ENCODE results near the gene TKFC.

Gene TKFC

GRCh38 chr11:61378713-61379313 lies 45.8 kb downstream of the TKFC start:
- TF ChIP-seq MAX (IDR thresholded peaks at IDR 0.05) (no peak), TAF1 (IDR thresholded peaks at IDR 0.05; ENCODE audit: low read depth) (no peak), EGR1 (IDR thresholded peaks at IDR 0.05) (no peak), ZBTB7A (IDR thresholded peaks at IDR 0.05; ENCODE audit: low read depth) (no peak), CREB1 (IDR thresholded peaks at IDR 0.05; ENCODE audit: low read depth) (no peak), YY1 (IDR thresholded peaks at IDR 0.05; ENCODE audit: low read depth) (no peak), TCF12 (IDR thresholded peaks at IDR 0.05; ENCODE audit: low read depth) (no peak), RAD21 (IDR thresholded peaks at IDR 0.05; ENCODE audit: low read depth) (no peak), TEAD4 (IDR thresholded peaks at IDR 0.05) (no peak), EP300 (IDR thresholded peaks at IDR 0.05; ENCODE audit: borderline replicate concordance) (no peak), CEBPB (IDR thresholded peaks at IDR 0.05) (no peak), USF1 (IDR thresholded peaks at IDR 0.05) (no peak), NFIC (IDR thresholded peaks at IDR 0.05) (no peak), FOXM1 (IDR thresholded peaks at IDR 0.05; ENCODE audit: borderline replicate concordance, low read depth) (no peak)
- TF ChIP-seq, protein P1, sequence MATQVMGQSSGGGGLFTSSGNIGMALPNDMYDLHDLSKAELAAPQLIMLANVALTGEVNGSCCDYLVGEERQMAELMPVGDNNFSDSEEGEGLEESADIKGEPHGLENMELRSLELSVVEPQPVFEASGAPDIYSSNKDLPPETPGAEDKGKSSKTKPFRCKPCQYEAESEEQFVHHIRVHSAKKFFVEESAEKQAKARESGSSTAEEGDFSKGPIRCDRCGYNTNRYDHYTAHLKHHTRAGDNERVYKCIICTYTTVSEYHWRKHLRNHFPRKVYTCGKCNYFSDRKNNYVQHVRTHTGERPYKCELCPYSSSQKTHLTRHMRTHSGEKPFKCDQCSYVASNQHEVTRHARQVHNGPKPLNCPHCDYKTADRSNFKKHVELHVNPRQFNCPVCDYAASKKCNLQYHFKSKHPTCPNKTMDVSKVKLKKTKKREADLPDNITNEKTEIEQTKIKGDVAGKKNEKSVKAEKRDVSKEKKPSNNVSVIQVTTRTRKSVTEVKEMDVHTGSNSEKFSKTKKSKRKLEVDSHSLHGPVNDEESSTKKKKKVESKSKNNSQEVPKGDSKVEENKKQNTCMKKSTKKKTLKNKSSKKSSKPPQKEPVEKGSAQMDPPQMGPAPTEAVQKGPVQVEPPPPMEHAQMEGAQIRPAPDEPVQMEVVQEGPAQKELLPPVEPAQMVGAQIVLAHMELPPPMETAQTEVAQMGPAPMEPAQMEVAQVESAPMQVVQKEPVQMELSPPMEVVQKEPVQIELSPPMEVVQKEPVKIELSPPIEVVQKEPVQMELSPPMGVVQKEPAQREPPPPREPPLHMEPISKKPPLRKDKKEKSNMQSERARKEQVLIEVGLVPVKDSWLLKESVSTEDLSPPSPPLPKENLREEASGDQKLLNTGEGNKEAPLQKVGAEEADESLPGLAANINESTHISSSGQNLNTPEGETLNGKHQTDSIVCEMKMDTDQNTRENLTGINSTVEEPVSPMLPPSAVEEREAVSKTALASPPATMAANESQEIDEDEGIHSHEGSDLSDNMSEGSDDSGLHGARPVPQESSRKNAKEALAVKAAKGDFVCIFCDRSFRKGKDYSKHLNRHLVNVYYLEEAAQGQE (IDR thresholded peaks at IDR 0.05; ENCODE audit: low read depth) = no peak

GRCh38 chr11:61380884-61381283 lies 47.9 kb downstream of the TKFC start:
- TF ChIP-seq CREB1 (IDR thresholded peaks at IDR 0.05; ENCODE audit: low read depth) = no peak
- TF ChIP-seq TCF12 (IDR thresholded peaks at IDR 0.05; ENCODE audit: low read depth) = no peak
- TF ChIP-seq EGR1 (IDR thresholded peaks at IDR 0.05) = no peak
- no peak for TF ChIP-seq RAD21 (IDR thresholded peaks at IDR 0.05; ENCODE audit: low read depth)

DNA sequence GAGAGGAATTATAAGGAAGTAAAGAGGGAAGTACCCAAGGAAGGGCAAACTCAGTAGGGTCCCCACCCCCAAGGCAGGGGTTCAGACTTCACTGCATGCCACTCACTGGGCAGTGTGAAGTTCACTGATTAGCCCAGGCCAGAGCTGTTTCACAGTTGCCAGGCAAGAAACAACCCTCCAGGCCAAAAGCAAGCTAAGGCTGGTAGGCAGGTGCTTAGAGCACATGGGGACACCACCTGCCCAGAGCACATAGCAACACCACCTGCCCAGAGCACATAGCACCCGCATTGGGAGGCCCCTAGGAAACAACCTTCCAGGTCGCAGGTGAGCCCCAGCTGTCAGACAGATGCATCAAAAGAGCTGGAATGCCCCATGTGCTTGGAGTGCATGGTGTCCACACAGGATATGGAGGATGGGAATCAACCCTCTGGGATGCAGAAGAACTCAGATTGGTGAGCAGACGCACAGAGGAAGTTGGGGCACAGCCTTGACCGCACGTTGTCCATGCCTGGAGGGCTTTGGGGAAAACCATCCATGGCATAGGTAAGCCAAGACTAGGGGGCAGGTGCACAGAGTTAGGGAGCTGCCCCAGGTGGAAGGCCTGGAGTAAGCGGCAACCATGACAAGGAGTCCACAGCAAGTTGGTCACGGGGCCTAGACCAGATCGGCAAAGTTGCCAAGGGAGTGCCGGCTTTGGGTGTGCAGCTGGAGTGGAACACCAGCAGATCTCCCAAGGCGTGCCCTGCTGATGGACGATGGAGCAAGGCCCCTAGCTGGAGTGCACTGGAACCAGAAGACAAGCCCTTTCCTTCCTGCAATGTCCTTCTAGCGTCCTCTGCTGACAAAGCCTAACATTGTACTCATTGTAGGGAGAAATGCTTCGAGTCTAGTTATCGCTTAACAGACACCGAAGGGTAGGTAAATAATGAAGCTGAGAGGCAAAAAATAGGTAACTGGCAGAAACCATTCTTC lies 51.5 kb downstream of the TKFC start:
- TF ChIP-seq NFIC (IDR thresholded peaks at IDR 0.05) (no peak), RAD21 (IDR thresholded peaks at IDR 0.05; ENCODE audit: low read depth) (peak; percentile 34; the same call in 1 of the 2 replicates), TEAD4 (IDR thresholded peaks at IDR 0.05) (no peak), MAX (IDR thresholded peaks at IDR 0.05) (no peak)

DNA sequence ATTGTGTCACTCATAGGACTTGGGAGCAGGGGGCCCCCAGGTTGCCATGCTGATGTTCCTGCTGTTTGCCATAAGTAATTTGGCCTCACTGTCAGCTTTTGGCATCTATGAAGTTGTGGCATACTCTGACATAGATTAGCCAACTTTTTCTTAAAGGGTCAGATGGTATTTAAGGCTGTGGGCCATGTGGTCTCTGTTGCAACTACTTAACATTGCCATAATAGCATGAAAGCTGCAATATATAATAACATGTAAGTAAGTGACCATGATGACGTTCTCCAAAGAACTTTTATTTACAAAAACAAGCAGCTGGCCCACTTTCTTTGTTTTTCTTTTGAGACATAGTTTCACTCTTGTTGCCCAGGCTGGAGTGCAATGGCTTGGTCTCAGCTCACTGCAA lies 57.1 kb downstream of the TKFC start:
- TF ChIP-seq YY1 (IDR thresholded peaks at IDR 0.05; ENCODE audit: low read depth) (no peak), CEBPB (IDR thresholded peaks at IDR 0.05) (no peak), CREB1 (IDR thresholded peaks at IDR 0.05; ENCODE audit: low read depth) (no peak), EP300 (IDR thresholded peaks at IDR 0.05; ENCODE audit: borderline replicate concordance) (no peak)

- no peak for TF ChIP-seq TAF1 (IDR thresholded peaks at IDR 0.05; ENCODE audit: low read depth)
- TF ChIP-seq TEAD4 (IDR thresholded peaks at IDR 0.05) = no peak
- no peak for TF ChIP-seq TCF12 (IDR thresholded peaks at IDR 0.05; ENCODE audit: low read depth)
- TF ChIP-seq EP300 (IDR thresholded peaks at IDR 0.05; ENCODE audit: borderline replicate concordance) = no peak
- TF ChIP-seq, protein P1 (IDR thresholded peaks at IDR 0.05; ENCODE audit: low read depth) = no peak
- TF ChIP-seq CEBPB (IDR thresholded peaks at IDR 0.05) = no peak
- no peak for TF ChIP-seq MAX (IDR thresholded peaks at IDR 0.05)
- TF ChIP-seq FOXM1 (IDR thresholded peaks at IDR 0.05; ENCODE audit: borderline replicate concordance, low read depth) = no peak
- no peak for TF ChIP-seq NFIC (IDR thresholded peaks at IDR 0.05)
- no peak; the same call in 1 of the 2 replicates for TF ChIP-seq RAD21 (IDR thresholded peaks at IDR 0.05; ENCODE audit: low read depth)
Measured at GRCh38 chr11:61392981-61393595, 60.1 kb downstream of the TKFC start.

Data from Ishikawa (cell line).